ENCODE data around the gene IGSF22. TPM values are rescaled to one million over a fixed set of nuclear protein-coding genes. Genes with fewer than 3 reads are reported as not detected.

Gene IGSF22
- total RNA-seq, 1 donor from 2014 or later = not detected

- H3K4me1 ChIP-seq = no peaks in the 10 kb centered on the region
- TF ChIP-seq CTCF (IDR thresholded peaks at IDR 0.05) = no peak
- no peak for DNase-seq (ENCODE audit: low spot score in 2 of 2)
- H3K27me3 ChIP-seq = no peaks in the 10 kb centered on the region
- H3K4me3 ChIP-seq = no peak overlapping the region
- H3K36me3 ChIP-seq = no peaks in the 10 kb centered on the region
- H3K9me3 ChIP-seq = no peaks in the 10 kb centered on the region
- H3K27ac ChIP-seq = no peak overlapping the region
- intact Hi-C loops (cut with DNase I) = no loop called here
These were observed 5.5 kb upstream of the IGSF22 start for GRCh38 chr11:18731441-18731840.

- no peak overlapping the region for H3K4me3 ChIP-seq
- no peaks in the 10 kb centered on the region for H3K27me3 ChIP-seq
- no peaks in the 10 kb centered on the region for H3K4me1 ChIP-seq
- no peak for TF ChIP-seq CTCF (IDR thresholded peaks at IDR 0.05)
- no peaks in the 10 kb centered on the region for H3K36me3 ChIP-seq
- no peaks in the 10 kb centered on the region for H3K9me3 ChIP-seq
- H3K27ac ChIP-seq = no peak overlapping the region
- intact Hi-C loops (cut with DNase I) = no loop called here
- DNase-seq (ENCODE audit: low spot score in 2 of 2) = no peak
These were observed 4.0 kb upstream of the IGSF22 start for GRCh38 chr11:18730020-18730419.

- Histone ChIP-seq H3K4me1 (no peaks in the 10 kb centered on the region), H3K9me3 (no peaks in the 10 kb centered on the region), H3K4me3 (no peak overlapping the region), H3K27ac (no peak overlapping the region), H3K27me3 (no peaks in the 10 kb centered on the region), H3K36me3 (no peaks in the 10 kb centered on the region)
- TF ChIP-seq CTCF (IDR thresholded peaks at IDR 0.05) = no peak
- intact Hi-C loops (cut with DNase I) = loop anchor here (10.0 kb wide), 1 partner anchor 715 kb away; the partner anchor contains the start of gene SERGEF
- DNase-seq (ENCODE audit: low spot score in 2 of 2) = no peak
These were observed 3.4 kb upstream of the IGSF22 start for GRCh38 chr11:18729426-18729825.

- Histone ChIP-seq H3K4me1 (no peaks in the 10 kb centered on the region), H3K27ac (no peak overlapping the region), H3K27me3 (no peaks in the 10 kb centered on the region), H3K36me3 (no peaks in the 10 kb centered on the region), H3K4me3 (no peak overlapping the region), H3K9me3 (no peaks in the 10 kb centered on the region)
- intact Hi-C loops (cut with DNase I) = loop anchor here (10.0 kb wide), 1 partner anchor 714 kb away; the partner anchor contains the start of gene SERGEF
- DNase-seq (ENCODE audit: low spot score in 2 of 2) = no peak
- TF ChIP-seq CTCF (IDR thresholded peaks at IDR 0.05) = no peak
These were observed 2.7 kb upstream of the IGSF22 start for GRCh38 chr11:18728658-18729057.

- intact Hi-C loops (cut with DNase I) = loop anchor here (10.0 kb wide), 1 partner anchor 713 kb away; the partner anchor contains the start of gene SERGEF
- DNase-seq (ENCODE audit: low spot score in 2 of 2) = no peak
- H3K27me3 ChIP-seq = no peaks in the 10 kb centered on the region
These were observed 1.7 kb upstream of the IGSF22 start for GRCh38 chr11:18727479-18728236.

More at GRCh38 chr11:18727479-18728236, 1.7 kb upstream of the IGSF22 start:
- no peaks in the 10 kb centered on the region for H3K9me3 ChIP-seq
- H3K4me3 ChIP-seq = no peak overlapping the region
- H3K27ac ChIP-seq = no peak overlapping the region
- peak; percentile 14 to 73 (median 72) for TF ChIP-seq CTCF (IDR thresholded peaks at IDR 0.05)
- no peaks in the 10 kb centered on the region for H3K36me3 ChIP-seq
- no peaks in the 10 kb centered on the region for H3K4me1 ChIP-seq

Data from ascending aorta (tissue), 2 donors.